Left ventricle myocardium inferior (tissue), 1 donor: Measurements from ENCODE around the gene PPP2R5A. TPM values are rescaled to one million over a fixed set of nuclear protein-coding genes. Genes with fewer than 3 reads are reported as not detected.
"Not testable (repeated sequence)": the region's sequence is repeated elsewhere in the genome, so short reads cannot be mapped to it uniquely, and the experiment has no call there.

ENCODE experiments used
- DNase-seq: peaks from one replicate; pipeline ENCODE4 v3.0.0-alpha.2; 2020
- H3K27ac ChIP-seq: fragments of 200-600 bp; replicated peaks from 2 replicates; pipeline ENCODE4 v1.8.0; 2021
- H3K27me3 ChIP-seq: fragments of 200-600 bp; 2 replicates; pipeline ENCODE4 v1.8.0; 2021; ENCODE audit warnings: low read depth
- H3K36me3 ChIP-seq: fragments of 200-600 bp; 2 replicates; pipeline ENCODE4 v1.8.0; 2021
- H3K4me1 ChIP-seq: fragments of 200-600 bp; 2 replicates; pipeline ENCODE4 v1.8.0; 2021
- H3K4me3 ChIP-seq: fragments of 200-600 bp; 2 replicates; pipeline ENCODE4 v1.8.0; 2021; ENCODE audit warnings: mild to moderate bottlenecking, moderate library complexity
- H3K9me3 ChIP-seq: fragments of 200-600 bp; replicated peaks from 2 replicates; pipeline ENCODE4 v1.8.0; 2021
- intact Hi-C: fragments of 100-400 bp; cut with micrococcal nuclease; formaldehyde crosslinking; loops from one replicate; pipeline ENCODE4 v1.11.0; 2022
- total RNA-seq: library from RNA; stranded (reverse); fragmentation: NEBNext Ultra II Directional; extraction: Animal tissue kit (Norgen Biotek cat#: 25700); gene quantifications from one replicate; pipeline ENCODE4 v1.2.1, GENCODE V29; 2021
- TF ChIP-seq, protein P1 (sequence below): fragments of 200-600 bp; IDR thresholded peaks from 2 replicates; pipeline ENCODE4 v1.8.0; 2021; ENCODE audit warnings: antibody characterized with exemption, mild to moderate bottlenecking, borderline replicate concordance
- donor health status: DM: no; HTN: yes; CAD: no; lungs with severe emphysema.

Gene PPP2R5A
- total RNA-seq, 1 donor from 2014 or later = 69.3 TPM

DNA sequence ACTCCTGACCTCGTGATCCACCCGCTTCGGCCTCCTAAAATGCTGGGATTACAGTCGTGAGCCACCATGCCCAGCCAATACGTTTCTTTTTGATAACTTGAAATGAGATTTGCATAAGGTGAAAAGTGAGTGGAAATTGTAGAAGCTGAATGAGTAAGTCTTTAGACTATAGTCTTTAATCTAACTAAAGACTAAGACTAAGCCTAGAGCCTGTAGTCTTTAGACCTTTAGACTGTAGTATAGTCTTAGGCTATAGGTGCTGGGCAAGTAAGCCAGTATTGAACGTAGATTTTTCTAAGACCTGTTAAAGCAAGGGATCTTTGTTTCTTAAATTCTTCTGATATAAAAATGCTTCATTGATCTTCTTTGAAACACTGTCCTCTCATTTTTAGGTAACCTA lies 12.1 kb downstream of the PPP2R5A start:
- DNase-seq = no peak
- Histone ChIP-seq H3K27ac (peak overlapping the region; percentile 36), H3K4me3 (no peak overlapping the region), H3K9me3 (no peaks in the 10 kb centered on the region), H3K4me1 (peaks cover 83% of the 10 kb centered on the region), H3K27me3 (no peaks in the 10 kb centered on the region), H3K36me3 (no peaks in the 10 kb centered on the region)
- intact Hi-C loops = no loop called here
- TF ChIP-seq, protein P1, sequence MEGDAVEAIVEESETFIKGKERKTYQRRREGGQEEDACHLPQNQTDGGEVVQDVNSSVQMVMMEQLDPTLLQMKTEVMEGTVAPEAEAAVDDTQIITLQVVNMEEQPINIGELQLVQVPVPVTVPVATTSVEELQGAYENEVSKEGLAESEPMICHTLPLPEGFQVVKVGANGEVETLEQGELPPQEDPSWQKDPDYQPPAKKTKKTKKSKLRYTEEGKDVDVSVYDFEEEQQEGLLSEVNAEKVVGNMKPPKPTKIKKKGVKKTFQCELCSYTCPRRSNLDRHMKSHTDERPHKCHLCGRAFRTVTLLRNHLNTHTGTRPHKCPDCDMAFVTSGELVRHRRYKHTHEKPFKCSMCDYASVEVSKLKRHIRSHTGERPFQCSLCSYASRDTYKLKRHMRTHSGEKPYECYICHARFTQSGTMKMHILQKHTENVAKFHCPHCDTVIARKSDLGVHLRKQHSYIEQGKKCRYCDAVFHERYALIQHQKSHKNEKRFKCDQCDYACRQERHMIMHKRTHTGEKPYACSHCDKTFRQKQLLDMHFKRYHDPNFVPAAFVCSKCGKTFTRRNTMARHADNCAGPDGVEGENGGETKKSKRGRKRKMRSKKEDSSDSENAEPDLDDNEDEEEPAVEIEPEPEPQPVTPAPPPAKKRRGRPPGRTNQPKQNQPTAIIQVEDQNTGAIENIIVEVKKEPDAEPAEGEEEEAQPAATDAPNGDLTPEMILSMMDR = no peak

DNA sequence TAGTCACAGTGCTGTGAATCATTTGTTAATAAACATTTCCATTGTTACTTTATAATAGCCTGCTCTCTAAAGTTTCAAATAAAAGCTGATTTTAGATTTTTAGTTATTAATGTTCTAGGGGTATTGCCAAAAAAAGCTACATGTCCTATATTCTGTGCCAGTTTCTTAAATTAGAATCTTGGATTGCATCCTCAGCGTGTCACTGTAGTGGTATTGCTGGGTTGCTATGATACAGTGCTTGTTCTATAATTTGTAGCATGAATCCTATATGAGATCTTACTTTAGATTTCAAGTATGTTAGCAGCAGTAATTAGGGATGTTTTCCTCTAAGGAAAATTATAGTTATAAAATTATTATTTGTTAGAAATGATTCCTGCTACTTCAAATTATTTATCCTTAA lies 16.4 kb downstream of the PPP2R5A start:
- intact Hi-C loops = no loop called here
- H3K27ac ChIP-seq = peak overlapping the region; percentile 57
- H3K4me3 ChIP-seq = peak overlapping the region; percentile 13
- H3K4me1 ChIP-seq = peaks cover 69% of the 10 kb centered on the region
- TF ChIP-seq, protein P1 = no peak
- no peak for DNase-seq
- no peaks in the 10 kb centered on the region for H3K27me3 ChIP-seq
- peaks cover 5% of the 10 kb centered on the region for H3K9me3 ChIP-seq
- no peaks in the 10 kb centered on the region for H3K36me3 ChIP-seq

DNA sequence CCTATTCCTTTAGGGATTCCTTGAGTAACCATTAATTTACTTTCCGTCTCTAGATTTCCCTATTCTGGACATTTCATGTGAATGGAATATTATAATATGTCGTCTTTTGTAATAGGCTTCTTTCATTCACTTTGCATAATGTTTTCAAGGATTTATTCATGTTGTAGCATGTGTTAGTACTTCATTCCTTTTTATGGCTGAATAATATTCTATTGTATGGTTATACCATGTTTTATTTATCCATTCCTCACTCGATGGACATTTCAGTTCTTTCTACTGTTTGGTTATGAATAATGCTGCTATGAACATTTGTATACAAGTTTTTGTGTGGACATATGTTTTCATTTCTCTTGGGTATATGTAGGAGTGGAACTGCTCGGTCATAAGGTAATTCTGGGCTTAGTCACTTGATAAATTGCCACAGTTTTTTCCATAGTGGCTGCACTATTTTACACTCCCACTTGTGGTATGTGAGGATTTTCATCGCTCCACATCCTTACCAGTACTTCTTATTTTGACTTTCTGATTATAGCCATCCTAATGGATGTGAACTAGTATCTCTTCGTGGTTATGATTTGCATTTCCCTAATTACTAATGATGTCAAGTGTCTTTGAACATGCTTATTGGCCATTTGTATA lies 17.7 kb downstream of the PPP2R5A start:
- DNase-seq = no peak
- Histone ChIP-seq H3K27ac (peak overlapping the region; percentile 57), H3K9me3 (peaks cover 5% of the 10 kb centered on the region), H3K4me1 (peaks cover 74% of the 10 kb centered on the region), H3K27me3 (no peaks in the 10 kb centered on the region), H3K36me3 (peaks cover 2% of the 10 kb centered on the region), H3K4me3 (no peak overlapping the region)
- TF ChIP-seq, protein P1 = no peak
- intact Hi-C loops = no loop called here

DNA sequence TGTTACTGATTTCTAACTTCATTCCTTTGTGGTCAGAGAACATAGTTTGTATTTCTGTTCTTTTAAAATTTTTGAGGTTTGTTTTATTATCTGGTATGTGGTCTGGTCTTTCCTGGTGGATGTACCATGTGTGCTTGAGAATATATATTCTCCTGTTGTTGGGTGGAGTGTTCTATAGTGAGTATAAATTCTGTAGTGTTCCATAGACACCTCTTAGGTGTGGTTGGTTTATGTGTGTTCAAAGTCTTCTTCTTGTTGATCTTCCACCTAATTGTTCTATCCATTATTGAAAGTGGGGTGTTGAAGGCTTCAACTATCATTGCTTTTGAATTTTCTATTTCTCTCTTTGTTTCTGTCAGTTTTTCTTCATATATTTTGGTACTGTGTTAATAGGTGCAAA lies 20.1 kb downstream of the PPP2R5A start:
- no peak for DNase-seq
- H3K27me3 ChIP-seq = no peaks in the 10 kb centered on the region
- intact Hi-C loops = no loop called here
- H3K36me3 ChIP-seq = peaks cover 3% of the 10 kb centered on the region
- TF ChIP-seq, protein P1 = no peak
- H3K4me1 ChIP-seq = peaks cover 81% of the 10 kb centered on the region
- H3K4me3 ChIP-seq = no peak overlapping the region
- peak overlapping the region; percentile 67 for H3K27ac ChIP-seq
- H3K9me3 ChIP-seq = peaks cover 5% of the 10 kb centered on the region

DNA sequence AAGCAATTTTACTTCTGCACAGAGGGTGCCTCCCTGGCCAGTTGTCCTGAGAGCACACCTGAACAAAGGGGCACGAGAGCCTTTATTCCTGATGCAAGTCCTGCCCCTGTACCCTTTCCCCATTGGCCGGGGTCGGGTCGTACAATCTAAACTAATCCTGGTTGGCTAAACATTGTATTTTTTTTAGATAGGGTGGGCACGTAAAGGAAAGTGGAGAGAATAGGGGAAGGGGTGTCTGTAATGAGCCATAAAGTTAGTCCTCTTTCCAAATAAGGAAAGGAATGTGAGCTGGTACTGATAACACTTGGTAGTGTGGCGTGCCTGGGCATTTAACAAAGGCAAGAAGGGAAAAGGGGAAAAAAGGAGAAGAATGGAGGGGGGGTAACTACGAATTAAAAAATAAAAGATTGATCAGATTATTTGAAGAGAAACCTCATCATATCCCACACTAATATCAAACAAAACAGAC lies 20.8 kb downstream of the PPP2R5A start:
- H3K36me3 ChIP-seq, H3K9me3 ChIP-seq, DNase-seq, intact Hi-C loops, H3K27me3 ChIP-seq: not testable (repeated sequence)
- peak overlapping the region; percentile 67 for H3K27ac ChIP-seq
- H3K4me3 ChIP-seq = peak overlapping the region; percentile 3
- H3K4me1 ChIP-seq = peaks cover 81% of the 10 kb centered on the region

DNA sequence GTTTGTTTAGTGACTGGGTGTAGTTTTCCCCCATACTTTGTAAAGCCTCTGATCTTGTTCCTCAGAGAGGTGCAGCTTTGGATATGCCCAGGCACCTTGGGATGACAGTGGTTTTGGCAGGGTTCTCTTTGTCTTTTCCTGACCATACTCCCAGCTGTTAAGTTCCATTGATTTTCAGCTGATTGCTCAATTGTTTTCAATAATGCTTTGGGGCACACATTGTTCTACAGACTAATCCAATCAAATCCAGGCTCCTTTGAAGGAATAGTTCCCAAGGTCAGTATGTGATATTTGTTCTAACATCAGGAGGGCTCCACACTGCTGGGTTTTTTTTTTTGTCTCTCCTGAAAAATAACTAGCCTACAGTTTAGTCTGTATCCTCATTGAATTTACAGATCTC lies 24.8 kb downstream of the PPP2R5A start:
- intact Hi-C loops = no loop called here
- H3K27ac ChIP-seq = no peak overlapping the region
- H3K27me3 ChIP-seq = no peaks in the 10 kb centered on the region
- no peak for DNase-seq
- peaks cover 3% of the 10 kb centered on the region for H3K36me3 ChIP-seq
- H3K4me3 ChIP-seq = no peak overlapping the region
- TF ChIP-seq, protein P1 = no peak
- peaks cover 89% of the 10 kb centered on the region for H3K4me1 ChIP-seq
- peaks cover 17% of the 10 kb centered on the region for H3K9me3 ChIP-seq
